Measurements from ENCODE around the gene IFNG-AS1.

The IFNG-AS1 gene

DNA sequence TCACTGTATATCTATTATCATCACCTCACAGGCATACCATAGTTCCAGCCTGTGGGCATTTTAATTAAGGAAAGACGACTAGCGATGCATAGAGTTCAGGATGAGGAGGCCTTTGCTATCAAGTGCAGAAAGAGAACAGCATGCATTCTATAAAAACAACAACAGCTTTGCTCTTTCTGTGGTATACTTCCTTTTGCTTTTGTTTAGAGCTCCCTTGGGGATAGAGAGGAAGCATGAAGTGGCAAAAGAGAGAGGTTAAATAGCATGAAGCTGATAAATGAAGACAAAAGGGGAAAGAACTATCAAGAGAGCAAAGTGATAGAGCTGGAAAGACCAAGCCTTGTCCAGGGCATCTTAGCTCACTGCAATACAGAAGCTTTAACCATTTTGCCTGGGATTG, 23.5 kb downstream of the IFNG-AS1 start:
- DNase-seq (ENCODE audit: extremely low read depth, low read depth), result no peak
- no peak overlapping the region for H3K4me3 ChIP-seq (replicated peaks; ENCODE audit: low read depth, low read length)
- TF ChIP-seq, protein P1, sequence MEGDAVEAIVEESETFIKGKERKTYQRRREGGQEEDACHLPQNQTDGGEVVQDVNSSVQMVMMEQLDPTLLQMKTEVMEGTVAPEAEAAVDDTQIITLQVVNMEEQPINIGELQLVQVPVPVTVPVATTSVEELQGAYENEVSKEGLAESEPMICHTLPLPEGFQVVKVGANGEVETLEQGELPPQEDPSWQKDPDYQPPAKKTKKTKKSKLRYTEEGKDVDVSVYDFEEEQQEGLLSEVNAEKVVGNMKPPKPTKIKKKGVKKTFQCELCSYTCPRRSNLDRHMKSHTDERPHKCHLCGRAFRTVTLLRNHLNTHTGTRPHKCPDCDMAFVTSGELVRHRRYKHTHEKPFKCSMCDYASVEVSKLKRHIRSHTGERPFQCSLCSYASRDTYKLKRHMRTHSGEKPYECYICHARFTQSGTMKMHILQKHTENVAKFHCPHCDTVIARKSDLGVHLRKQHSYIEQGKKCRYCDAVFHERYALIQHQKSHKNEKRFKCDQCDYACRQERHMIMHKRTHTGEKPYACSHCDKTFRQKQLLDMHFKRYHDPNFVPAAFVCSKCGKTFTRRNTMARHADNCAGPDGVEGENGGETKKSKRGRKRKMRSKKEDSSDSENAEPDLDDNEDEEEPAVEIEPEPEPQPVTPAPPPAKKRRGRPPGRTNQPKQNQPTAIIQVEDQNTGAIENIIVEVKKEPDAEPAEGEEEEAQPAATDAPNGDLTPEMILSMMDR (IDR thresholded peaks at IDR 0.05; ENCODE audit: low read depth, low read length, missing control alignments), result no peak

DNA sequence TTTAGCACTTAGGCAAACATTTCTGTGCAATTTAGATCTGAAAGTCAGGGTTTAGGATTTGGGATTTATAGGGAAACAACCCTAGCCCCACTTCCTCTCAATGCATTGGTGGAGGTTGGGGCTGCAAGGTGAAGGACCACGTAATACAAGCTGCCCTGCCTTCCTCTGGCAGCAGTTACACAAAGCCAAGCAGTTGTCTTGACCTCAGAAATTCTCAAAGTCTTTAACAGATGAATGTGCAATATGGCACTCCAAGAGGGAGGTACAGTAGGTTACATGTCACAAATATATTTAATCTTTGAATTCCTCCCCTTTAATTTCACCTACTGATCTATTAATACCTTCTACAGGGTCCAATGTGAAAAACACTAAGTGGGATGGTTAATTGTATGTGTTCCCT, 23.9 kb downstream of the IFNG-AS1 start:
- no peak for DNase-seq (ENCODE audit: extremely low read depth, low read depth)
- TF ChIP-seq, protein P1 (IDR thresholded peaks at IDR 0.05; ENCODE audit: low read depth, low read length, missing control alignments), result no peak
- H3K4me3 ChIP-seq (replicated peaks; ENCODE audit: low read depth, low read length), result no peak overlapping the region

DNA sequence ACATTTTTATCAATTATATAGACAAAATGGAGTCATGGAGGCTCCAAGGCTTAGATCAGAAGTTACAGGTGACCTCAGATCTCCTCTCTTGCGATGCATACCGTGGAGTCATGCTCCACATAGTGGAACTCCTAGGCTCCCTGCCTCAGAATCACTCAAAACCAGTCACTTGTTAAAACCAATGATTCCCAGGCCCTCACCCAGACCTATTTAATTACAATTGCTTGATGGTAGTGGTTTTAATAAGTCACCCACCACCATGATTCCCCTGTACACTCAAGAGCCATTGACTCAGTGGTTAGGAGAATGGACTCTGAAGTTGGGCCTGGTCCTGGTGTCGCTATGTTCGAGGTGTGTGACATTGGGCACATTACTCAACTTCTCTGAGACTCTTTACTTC, 26.9 kb downstream of the IFNG-AS1 start:
- no peak overlapping the region for H3K4me3 ChIP-seq (replicated peaks; ENCODE audit: low read depth, low read length)
- no peak for DNase-seq (ENCODE audit: extremely low read depth, low read depth)
- TF ChIP-seq, protein P1 (IDR thresholded peaks at IDR 0.05; ENCODE audit: low read depth, low read length, missing control alignments), result no peak

DNA sequence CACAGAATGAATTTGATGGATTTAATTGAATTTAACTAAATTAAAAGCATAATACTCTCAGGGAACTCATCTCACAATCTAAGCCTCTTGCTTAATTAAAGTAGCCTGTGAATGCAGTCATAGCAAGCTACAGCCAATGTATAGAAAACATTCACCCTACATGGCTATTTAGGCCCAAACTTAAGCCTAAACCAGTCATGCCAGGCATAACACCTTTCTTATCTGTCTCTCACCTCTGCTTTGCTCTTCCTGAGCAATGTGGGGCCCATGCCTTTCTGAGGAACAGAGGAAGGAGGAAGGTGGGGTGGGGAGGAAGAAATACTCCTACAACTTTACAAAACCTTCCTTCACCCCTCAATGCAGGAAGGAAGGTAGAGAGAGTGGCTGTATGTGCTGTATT, 29.1 kb downstream of the IFNG-AS1 start:
- H3K4me3 ChIP-seq (replicated peaks; ENCODE audit: low read depth, low read length), result no peak overlapping the region
- TF ChIP-seq, protein P1 (IDR thresholded peaks at IDR 0.05; ENCODE audit: low read depth, low read length, missing control alignments), result no peak
- no peak for DNase-seq (ENCODE audit: extremely low read depth, low read depth)

DNA sequence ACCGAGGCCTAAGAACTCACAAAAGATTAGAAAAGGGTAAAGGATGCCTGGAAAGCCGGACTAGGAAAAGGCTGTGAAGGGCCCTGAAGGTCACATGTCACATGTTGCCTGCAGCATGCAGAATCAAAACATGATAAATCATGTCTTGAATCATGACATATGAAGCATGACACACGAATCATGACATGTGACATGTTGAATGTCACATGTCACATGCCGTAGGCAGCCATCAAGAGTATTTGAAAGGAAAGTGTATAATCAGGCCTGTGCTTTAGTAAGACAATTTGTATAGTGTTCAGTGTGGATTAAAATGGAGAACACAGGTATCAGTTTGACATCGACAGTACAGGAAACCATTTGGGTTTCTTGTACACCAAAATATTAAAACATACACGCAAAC, 30.8 kb downstream of the IFNG-AS1 start:
- no peak for DNase-seq (ENCODE audit: extremely low read depth, low read depth)
- TF ChIP-seq, protein P1 (IDR thresholded peaks at IDR 0.05; ENCODE audit: low read depth, low read length, missing control alignments), result no peak
- no peak overlapping the region for H3K4me3 ChIP-seq (replicated peaks; ENCODE audit: low read depth, low read length)

DNA sequence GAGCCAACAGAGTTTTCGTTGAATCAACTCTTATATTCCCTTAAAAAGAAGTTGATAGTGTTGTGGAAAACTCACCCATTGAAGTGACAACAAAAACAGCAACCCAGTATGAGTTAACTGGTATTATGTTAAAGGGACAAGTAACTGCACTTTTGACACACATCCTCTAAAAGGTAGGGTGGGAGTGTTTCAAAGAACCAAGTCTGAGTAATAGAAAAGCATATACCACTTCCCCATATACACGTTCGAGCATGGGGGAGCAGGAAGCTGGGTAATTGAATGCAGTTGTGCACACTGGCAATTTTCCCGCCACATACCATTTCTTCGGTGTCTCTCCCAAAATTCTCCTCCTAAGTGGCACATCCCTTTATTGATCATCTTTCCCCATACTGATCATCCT, 31.5 kb downstream of the IFNG-AS1 start:
- TF ChIP-seq, protein P1 (IDR thresholded peaks at IDR 0.05; ENCODE audit: low read depth, low read length, missing control alignments), result no peak
- DNase-seq (ENCODE audit: extremely low read depth, low read depth), result no peak
- no peak overlapping the region for H3K4me3 ChIP-seq (replicated peaks; ENCODE audit: low read depth, low read length)

DNA sequence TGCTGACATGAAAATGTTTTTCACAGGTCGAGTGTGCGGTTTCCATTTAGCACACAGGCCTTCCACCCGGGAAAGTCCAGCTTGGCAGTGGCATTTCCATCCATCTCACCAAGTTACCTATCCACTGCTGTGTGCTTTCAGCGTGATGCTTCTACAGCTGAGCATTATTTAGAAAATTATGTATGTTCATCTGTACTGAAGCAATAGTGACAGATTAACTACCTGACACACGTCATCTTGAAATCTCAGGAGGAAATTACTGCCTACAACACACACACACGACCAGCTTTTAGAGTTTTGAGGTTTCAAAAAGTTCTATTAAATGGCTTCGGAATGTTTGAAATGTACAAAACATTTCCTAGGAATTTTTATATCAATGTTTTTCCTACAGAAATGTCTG, 39.4 kb downstream of the IFNG-AS1 start:
- DNase-seq (ENCODE audit: extremely low read depth, low read depth), result no peak
- no peak overlapping the region for H3K4me3 ChIP-seq (replicated peaks; ENCODE audit: low read depth, low read length)
- TF ChIP-seq, protein P1 (IDR thresholded peaks at IDR 0.05; ENCODE audit: low read depth, low read length, missing control alignments), result no peak

All from HFF-Myc (cell line).